SKM-1 (cell line): ENCODE data around the gene GRK7.
"Not testable (repeated sequence)": the region's sequence is repeated elsewhere in the genome, so short reads cannot be mapped to it uniquely, and the experiment has no call there.

Source experiments
- DNase-seq: peaks from one replicate; lab custom pipeline; 2025; ENCODE audit not compliant: unreplicated experiment; lab: John Stamatoyannopoulos, UW

GRK7 gene

DNA sequence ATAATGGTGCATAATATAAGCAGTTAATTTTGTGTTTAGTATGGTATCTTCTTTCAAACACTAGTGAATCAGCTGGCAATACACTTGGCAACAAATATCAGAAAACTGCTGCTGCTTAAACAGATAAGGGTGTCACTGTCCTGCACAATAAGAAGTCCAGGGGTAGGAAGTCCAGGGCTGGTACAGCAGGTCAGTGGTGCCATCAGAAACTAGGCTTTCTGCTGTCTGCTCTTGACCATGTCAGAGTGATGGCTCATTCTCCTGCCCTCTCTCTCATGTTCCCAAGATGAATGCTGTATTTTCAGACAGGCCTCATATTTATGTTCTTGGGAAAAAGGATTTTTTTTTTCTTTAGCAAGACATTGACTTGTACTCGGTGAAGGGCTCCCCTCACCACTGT, 9.2 kb upstream of the GRK7 start:
- DNase-seq = no peak

DNA sequence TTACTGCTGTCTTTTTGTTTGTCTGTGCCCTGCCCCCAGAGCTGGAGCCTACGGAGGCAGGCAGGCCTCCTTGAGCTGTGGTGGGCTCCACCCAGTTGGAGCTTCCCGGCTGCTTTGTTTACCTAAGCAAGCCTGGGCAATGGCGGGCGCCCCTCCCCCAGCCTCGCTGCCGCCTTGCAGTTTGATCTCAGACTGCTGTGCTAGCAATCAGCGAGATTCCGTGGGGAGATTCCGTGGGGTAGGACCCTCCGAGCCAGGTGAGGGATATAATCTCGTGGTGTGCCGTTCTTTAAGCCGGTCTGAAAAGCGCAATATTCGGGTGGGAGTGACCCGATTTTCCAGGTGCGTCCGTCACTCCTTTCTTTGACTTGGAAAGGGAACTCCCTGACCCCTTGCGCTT, 656 bp upstream of the GRK7 start:
- not testable (repeated sequence) for DNase-seq

DNA sequence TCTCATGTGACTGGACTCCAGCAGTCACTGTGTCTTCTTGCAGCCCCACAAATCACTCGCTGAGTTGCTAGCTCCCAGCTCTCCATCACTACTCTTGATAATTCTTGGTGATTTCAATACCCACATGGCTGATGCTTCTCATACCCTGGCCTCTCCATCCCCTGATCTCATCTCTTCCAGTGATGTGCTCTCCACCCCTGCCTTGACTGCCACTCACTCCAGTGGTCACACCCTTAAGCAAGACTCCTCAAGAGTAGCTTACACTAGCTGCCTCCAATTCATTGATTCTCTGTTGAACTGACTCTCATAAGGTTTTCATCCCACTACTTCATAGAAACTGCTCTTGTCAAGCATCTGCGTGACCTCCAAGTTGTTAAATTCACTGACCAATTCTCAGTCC, 837 bp downstream of the GRK7 start:
- DNase-seq = no peak

DNA sequence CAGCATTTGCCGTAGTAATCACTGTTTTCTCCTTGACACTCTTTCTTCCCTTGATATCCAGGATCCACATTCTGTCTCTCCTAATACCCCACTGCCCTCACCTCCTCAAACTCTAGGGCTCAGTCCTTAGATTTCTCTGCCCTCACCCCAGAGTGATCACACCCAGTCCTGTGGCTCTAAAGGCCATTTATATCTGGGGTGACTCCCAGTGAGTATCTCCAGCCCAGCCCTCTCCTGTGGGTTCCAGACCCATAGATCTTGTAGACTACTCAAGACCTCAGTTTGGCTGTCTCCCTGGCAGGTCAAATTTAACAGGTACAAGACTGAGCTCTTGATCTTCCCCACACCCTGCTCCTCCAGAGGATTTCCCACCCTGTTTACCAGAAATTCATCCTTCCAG, 1.3 kb downstream of the GRK7 start:
- no peak for DNase-seq

DNA sequence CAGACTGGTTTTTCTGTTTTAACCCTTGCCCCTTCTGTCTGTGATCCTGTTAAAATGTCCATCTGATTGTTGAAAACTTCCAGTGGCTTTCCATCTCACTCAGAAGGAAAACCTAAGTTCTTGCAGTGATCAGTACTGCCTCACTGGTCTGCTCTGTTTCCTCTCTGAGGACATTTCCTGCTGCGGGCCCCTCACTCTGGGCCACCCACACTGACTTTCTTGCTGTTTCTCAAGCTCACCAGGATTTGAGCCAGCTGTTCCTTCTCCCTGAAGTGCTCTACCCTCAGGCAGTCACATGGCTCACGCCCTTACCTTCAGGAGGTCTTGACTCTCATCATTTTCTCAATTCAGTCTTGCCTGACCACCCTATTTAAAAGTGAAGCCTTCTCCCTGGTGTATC, 1.8 kb downstream of the GRK7 start:
- DNase-seq = no peak

DNA sequence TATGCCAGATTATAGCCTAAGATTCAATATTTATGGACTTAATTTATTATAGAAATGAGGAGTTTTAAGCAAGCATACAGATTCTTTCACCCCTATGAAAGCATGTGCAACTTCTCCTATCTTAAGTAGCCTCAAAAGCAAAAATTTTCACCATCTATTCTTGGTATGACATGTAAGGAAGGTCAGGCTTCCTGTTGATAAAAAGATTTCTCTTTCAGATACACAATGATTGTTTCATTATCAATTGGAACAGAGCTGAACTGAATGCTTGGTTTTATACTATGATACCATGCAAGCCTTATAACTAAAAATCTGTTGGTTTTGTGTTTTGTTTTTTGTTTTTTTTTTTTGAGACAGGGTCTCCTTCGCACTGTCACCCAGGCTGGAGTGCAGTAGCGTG, 3.9 kb downstream of the GRK7 start:
- DNase-seq = no peak

DNA sequence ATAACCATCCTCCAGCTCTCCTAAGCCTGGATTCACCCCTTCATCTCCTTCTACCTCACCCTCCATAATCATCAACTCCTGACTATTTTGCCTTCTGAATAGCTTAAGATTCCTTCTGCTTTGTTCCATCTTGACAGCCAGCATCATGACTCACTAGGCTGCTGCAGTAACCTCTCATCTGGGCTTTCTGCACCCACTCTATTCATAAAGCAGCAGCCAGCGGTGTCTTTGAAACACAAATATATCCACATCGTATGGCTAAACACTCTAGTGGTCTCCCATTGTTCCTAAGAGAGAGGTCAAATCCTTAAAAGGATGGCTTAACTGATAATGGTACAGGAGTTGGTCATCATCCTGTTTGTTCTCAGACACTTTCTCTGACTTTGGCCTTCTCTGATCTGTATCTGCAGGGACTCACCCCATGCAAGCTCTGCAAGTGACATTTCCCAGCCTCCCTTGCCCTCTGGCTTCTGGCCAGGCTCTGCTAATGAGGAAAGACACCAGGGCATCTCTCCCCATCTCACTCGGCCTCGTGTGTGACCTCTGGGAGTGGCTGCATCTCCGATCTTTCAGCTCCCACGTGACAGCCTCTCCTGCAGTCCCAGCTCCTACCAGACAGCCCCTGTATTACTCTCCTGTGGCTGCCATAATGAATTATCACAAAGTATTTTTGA, 6.2 kb downstream of the GRK7 start:
- no peak for DNase-seq

DNA sequence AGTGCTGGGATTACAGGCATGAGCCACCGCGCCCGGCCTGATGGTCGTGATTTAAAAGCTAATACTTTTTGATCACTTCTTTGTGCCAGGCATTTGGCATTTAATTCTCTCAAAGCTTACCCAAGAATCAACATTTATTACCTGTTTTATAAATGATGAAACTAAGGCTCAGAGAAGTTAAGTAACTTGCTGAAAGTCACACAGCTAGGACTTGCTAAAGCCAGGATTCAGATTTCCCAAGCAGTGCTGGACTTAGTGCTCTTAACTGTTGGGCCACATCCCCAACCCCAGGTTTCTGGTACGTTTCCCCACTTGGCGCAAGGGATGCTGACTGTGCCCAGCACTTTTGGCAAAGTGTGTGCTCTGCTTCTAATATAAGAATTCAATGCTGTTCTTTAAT, 10.5 kb downstream of the GRK7 start:
- no peak for DNase-seq

DNA sequence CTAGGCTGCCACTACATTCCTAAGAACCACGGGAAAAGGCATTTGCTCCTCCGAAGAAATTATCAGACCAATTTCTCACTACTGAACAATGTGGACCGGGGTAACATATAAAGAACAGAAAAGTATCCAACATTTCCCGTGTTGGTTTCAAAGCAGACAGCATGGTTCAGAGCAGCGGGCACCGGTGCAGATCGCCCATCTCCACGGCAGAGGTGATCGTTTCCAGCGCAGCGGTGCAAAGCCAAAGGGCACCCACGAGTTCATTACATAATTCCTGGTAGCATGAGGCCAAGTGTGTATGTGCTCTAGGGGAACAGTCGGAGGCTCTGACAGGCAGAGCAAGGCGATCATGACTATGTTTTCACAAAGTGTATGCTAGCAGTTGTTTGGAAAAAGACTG, 13.2 kb downstream of the GRK7 start:
- DNase-seq = no peak

DNA sequence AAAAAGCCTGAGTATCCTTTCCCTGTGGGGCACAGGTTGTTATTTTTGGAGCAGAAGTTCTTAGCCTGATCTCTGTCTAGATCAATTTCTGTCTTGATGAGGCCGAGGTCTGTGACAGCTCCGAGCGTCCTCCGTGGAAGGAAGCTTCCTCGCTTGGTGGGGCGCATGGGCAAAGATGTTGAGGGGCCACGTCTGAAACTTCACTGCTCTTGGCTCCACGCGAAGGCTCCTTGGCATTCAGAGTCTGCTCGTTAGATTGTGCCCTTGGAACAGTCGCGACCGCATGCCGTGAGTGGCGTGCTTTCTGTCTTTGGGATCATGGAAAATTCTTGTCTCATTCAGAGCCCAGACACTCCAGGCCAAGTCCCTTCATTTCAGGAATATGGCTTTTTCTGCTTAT, 13.7 kb downstream of the GRK7 start:
- DNase-seq = no peak

DNA sequence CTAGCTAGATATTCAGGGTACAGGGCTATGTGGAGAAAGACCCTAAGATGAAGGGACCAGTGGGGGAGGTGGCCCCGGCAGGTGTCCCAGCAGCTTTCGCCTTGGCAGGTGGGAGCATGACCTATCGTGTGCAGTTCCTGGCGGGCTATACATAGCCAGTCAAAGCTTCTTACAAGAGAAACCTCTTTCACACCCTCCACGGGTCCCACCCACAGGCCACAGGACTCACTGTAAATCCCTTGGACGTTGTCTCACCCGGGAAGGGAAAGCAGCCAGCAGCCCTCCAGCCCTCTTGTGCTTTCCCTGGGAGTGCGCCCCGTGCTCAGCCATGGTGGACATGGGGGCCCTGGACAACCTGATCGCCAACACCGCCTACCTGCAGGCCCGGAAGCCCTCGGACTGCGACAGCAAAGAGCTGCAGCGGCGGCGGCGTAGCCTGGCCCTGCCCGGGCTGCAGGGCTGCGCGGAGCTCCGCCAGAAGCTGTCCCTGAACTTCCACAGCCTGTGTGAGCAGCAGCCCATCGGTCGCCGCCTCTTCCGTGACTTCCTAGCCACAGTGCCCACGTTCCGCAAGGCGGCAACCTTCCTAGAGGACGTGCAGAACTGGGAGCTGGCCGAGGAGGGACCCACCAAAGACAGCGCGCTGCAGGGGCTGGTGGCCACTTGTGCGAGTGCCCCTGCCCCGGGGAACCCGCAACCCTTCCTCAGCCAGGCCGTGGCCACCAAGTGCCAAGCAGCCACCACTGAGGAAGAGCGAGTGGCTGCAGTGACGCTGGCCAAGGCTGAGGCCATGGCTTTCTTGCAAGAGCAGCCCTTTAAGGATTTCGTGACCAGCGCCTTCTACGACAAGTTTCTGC, 15.0 kb downstream of the GRK7 start:
- no peak for DNase-seq

DNA sequence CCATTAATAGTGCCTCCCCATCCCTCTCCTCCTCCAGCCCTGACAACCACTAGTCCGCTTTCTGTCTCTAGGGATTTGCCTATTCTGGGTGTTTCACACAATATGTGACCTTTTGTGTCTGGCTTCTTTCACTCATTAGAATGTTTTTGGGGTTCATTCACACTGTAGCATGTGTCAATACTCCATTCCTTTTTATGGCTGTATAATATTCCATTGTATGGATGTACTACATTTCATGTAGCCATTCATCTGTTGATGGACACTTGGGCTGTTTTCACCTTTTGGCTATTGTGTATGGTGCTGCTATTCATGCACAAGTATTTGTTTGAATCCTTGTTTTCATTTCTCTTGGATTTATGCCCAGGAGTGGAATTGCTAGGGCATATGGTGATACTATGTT, 16.5 kb downstream of the GRK7 start:
- DNase-seq = no peak

DNA sequence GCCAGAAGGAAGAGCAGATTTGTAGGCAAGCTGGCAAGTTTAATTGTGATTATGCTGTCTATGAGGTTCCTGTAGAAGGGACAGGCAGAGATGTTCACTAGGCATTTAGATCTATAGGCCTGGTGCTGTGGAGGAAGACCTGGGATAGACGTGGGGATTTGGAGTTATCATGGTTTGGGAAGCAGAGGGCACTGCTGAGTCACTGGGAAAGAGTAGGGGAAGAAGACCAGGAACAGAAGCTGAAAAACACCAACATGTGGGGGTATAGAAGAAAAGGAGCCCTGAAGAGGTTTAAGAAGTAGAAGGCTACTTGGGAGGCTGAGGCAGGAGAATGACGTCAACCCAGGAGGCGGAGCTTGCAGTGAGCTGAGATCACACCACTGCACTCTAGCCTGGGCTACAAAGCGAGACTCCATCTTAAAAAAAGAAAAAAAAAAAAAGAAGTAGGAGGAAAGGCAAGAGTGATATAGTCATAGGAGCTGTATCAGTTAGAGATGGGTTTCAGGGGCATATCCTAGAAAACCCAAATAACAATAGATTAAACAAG, 19.3 kb downstream of the GRK7 start:
- no peak for DNase-seq

DNA sequence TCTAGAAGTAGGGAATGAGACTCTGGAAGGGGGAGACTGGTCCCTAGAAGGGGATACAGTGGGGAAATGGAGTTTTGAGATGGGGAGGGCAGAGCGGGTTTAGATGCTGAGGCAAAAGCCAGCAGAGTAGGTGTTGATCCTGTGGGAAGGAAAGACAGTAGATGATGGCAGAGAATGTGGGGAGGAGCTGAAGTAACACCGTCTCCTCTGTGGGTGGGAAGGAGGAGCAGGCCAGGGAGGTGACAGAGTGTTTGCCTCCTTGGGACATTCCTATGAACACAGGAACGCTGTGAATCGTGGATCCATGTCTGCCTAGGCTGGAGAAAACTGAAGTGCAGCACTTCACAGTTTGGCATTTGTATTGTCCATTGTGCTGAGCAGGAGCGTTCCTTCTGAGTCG, 20.4 kb downstream of the GRK7 start:
- DNase-seq = no peak

DNA sequence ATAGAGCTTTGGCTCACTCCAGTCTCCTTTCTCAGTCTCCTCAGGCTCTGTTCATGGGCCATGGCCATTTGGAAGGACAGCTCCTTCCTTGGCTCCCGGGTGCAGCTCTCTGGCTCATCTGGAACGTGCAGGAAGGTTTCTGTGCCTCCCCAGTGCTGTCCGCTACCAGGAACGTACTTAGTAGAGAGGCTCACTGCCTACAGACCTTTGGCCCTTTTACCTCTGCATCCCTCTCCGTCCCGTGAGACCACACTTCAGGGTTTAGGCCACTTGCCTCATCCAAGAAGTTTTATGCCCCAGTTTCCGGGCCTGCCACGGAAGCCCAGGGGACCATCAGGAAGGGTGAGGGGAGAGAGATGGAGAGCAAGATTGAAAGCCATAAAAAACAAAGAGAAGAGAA, 20.9 kb downstream of the GRK7 start:
- DNase-seq = no peak

DNA sequence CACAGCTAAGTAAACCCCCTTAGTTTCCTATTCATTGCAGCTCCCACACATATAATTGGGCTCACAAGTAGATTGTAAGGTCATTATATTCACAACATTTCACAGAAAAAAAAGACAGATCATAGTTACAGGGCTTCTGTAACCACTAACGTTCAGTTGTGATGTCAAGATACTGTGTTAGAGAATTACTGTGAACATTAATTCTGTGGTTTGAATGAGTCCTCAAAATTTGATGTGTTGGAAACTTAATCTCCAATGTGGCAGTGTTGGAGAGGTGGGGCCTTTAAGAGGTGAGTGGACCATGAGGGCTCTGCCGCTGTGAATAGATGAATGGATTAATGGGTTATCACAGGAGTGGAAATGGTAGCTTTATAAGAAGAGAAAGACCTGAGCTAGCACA, 21.3 kb downstream of the GRK7 start:
- no peak for DNase-seq

DNA sequence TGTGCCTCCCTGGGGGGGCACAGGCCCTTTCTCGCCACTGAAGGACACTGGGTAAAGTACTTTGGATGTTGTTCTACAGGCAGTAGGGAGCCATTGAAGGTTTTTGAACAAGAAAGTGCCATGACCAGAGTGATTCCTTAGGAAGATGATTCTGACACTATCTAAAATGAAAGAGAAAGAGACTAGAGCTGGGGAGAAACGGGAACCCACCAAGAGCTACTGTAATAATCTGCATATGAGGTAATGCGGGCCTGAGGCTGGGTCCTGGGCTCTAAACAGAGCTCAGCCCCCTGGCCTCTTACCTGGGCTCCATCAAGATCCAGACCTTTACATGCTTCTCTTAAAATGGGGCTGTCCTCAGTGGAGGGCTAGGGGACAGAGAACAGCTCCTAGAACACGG, 24.9 kb downstream of the GRK7 start:
- no peak for DNase-seq

DNA sequence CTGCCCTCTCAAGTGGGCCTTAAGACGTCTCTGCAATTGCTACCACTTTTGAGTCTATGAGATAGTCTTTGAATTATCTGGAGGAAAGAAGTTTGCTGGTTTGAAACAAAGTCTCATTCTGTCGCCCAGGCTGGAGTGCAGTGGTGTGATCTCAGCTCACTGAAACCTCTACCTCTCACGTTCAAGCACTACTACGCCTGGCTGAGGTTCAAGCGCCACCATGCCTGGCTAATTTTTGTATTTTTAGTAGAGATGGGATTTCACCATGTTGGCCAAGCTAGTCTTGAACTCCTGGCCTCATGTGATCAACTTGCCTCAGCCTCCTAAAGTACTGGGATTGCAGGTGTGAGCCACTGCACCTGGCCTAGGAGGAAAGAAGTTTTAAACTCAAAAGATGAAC, 25.5 kb downstream of the GRK7 start:
- DNase-seq = not testable (repeated sequence)

DNA sequence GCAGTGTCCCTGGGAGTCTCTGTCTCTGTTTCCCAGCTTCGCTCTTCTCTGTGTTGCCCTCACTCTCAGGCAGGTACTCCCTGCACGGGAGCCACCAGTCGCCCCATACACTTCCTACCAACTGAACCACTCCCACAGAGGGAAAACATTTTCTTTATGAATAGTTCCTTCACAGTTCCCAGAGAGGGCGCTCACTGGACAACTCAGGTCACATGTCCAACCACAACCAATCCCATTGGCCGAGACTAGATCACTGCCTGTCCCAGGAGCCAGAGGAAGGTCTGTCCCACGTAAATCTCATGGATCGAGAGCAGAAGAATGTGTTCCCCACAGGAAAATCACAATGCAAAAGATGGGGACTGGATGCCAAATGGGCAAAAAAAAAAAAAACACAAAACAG, 26.1 kb downstream of the GRK7 start:
- DNase-seq = no peak

DNA sequence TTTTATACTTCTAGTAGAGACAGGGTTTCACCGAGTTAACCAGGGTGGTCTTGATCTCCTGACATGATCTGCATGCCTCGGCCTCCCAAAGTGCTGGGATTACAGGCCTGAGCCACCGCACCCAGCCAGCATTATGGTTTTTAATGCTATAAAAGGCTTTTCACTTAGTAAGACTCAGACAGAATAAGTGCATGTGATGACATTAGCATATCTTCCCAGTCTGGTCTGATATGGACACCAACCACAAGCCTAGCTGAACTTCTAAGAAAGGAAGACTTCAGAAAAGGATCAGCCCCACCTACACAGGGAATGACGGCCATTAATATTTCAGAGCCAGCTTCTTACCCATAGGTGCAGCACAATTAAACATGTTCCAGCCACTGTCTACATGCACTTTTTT, 27.0 kb downstream of the GRK7 start:
- DNase-seq = no peak

DNA sequence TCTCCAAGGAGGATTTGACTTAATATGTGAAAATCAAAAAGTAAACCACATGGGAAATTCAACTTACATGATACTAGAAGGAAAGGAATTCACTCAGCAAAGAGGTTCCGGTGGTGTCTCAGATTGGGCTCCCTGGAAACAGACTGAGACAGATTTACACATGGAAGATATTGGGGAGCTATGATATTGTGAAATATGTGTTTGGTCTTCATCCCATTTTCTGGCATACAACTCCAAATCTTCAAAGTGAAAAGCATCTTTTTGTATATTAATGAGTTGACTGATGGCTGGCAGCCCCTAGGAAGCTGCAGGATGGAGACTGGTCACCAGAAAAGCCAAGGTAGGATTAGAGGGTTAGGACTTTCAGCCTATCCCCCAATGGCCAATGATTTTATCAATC, 29.3 kb downstream of the GRK7 start:
- no peak for DNase-seq

DNA sequence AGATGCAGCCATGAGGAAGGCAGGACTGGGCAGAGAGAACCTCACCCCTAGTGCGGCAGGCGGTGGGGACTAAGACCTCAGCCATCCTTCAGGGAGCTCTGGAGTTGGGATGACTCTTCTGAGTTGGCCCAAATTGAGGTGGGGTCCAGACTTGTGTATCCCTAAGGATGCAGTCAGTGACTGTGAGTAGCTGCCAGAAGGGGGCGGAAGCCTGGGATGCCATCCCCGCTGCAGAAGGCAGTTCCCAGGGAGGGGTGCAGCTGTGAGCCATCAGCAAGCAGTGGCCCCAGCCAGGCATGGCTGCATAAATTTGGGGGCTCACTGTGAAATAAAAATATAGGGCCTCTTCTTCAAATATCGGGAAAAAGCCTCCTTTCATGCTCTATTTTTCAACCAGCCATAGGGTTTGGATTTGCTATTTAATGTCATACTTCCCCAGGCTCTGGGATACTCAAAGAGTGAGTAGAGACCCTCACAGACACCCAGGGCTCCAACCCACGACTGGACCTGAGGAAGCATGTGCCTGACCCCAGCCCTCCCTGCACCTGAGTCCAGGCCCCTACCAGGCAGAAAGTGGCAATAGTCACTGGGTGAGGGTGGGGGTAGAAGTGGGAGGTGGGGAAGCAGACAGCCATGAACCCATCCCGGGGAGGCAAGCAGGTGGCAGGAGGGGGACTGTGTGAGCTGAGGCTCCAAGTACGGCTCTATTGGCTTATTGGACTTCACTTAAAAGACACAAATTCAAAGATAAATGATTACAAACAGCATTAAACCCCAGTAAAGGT, 30.5 kb downstream of the GRK7 start:
- no peak for DNase-seq
